ENCODE measurements around the gene OGFOD2.
"Not testable (repeated sequence)": the region's sequence is repeated elsewhere in the genome, so short reads cannot be mapped to it uniquely, and the experiment has no call there.

The OGFOD2 gene

GRCh38 chr12:123004287-123004686 is 29.2 kb downstream of the OGFOD2 start:
- DNase-seq (ENCODE audit: low read depth in 2 of 2) = no peak

- no peak for DNase-seq (ENCODE audit: low read depth in 2 of 2)
These were observed 30.1 kb downstream of the OGFOD2 start for GRCh38 chr12:123005081-123005626.

- no peak for DNase-seq (ENCODE audit: low read depth in 2 of 2)
These were observed 31.9 kb downstream of the OGFOD2 start for GRCh38 chr12:123006977-123007376.

GRCh38 chr12:123010110-123010509 is 35.1 kb downstream of the OGFOD2 start:
- DNase-seq (ENCODE audit: low read depth in 2 of 2) = no peak

- no peak for DNase-seq (ENCODE audit: low read depth in 2 of 2)
These were observed 35.6 kb downstream of the OGFOD2 start for GRCh38 chr12:123010681-123011080.

GRCh38 chr12:123011701-123012100 is 36.7 kb downstream of the OGFOD2 start:
- no peak for DNase-seq (ENCODE audit: low read depth in 2 of 2)

GRCh38 chr12:123013185-123014095 is 38.4 kb downstream of the OGFOD2 start:
- DNase-seq (ENCODE audit: low read depth in 2 of 2) = no peak

GRCh38 chr12:123014473-123014872 is 39.4 kb downstream of the OGFOD2 start:
- not testable (repeated sequence) for DNase-seq (ENCODE audit: low read depth in 2 of 2)

- DNase-seq (ENCODE audit: low read depth in 2 of 2) = no peak
These were observed 42.7 kb downstream of the OGFOD2 start for GRCh38 chr12:123017753-123018152.

GRCh38 chr12:123019841-123020138 is 44.7 kb downstream of the OGFOD2 start:
- no peak for DNase-seq (ENCODE audit: low read depth in 2 of 2)

GRCh38 chr12:123021688-123022604 is 46.9 kb downstream of the OGFOD2 start:
- DNase-seq (ENCODE audit: low read depth in 2 of 2) = no peak

GRCh38 chr12:123022846-123023245 is 47.8 kb downstream of the OGFOD2 start:
- DNase-seq (ENCODE audit: low read depth in 2 of 2) = no peak

GRCh38 chr12:123024819-123025391 is 49.9 kb downstream of the OGFOD2 start:
- peak in 1 of 2 donors; percentile 12 for DNase-seq (ENCODE audit: low read depth in 2 of 2)

- DNase-seq (ENCODE audit: low read depth in 2 of 2) = no peak
These were observed 51.2 kb downstream of the OGFOD2 start for GRCh38 chr12:123026094-123026853.

GRCh38 chr12:123027726-123028445 is 52.8 kb downstream of the OGFOD2 start:
- no peak for DNase-seq (ENCODE audit: low read depth in 2 of 2)

- DNase-seq (ENCODE audit: low read depth in 2 of 2) = no peak
These were observed 53.4 kb downstream of the OGFOD2 start for GRCh38 chr12:123028475-123028874.

GRCh38 chr12:123029550-123029949 is 54.5 kb downstream of the OGFOD2 start:
- no peak for DNase-seq (ENCODE audit: low read depth in 2 of 2)

All from stimulated activated CD4-positive, alpha-beta T cell treated with anti-CD3 and anti-CD28 coated beads, Interleukin-15, amount 100 ng/mL, for 48 hours (primary cell).